HepG2 (cell line): ENCODE data around the gene LAPTM4A. TPM values are rescaled to one million over a fixed set of nuclear protein-coding genes. Genes with fewer than 3 reads are reported as not detected.

ENCODE experiments used
- ARHGAP35 ChIP-seq: sonication (generic); formaldehyde crosslinking; IDR thresholded peaks from 2 replicates; pipeline ENCODE4 v1.9.0; 2022; ENCODE audit warnings: mild to moderate bottlenecking, inconsistent platforms, moderate library complexity, missing genetic modification reagents, borderline replicate concordance
- ATAD3A ChIP-seq: sonication (generic); formaldehyde crosslinking; IDR thresholded peaks from 2 replicates; pipeline ENCODE4 v1.4.0; 2020; ENCODE audit warnings: missing genetic modification reagents
- ATF1 ChIP-seq: IDR thresholded peaks from 2 replicates; pipeline ENCODE4 v1.6.1; 2016; ENCODE audit warnings: mild to moderate bottlenecking, control low read depth
- ATF3 ChIP-seq: sonication (generic); formaldehyde crosslinking; IDR thresholded peaks from 2 replicates; pipeline ENCODE4 v1.4.0; 2020; ENCODE audit warnings: missing genetic modification reagents
- DMAP1 ChIP-seq: IDR thresholded peaks from 2 replicates; pipeline ENCODE4 v1.6.1; 2016
- FOXK1 ChIP-seq: sonication (generic); formaldehyde crosslinking; IDR thresholded peaks from 2 replicates; pipeline ENCODE4 v1.4.0; 2020; ENCODE audit warnings: low read depth, missing genetic modification reagents, borderline replicate concordance
- GABPA ChIP-seq, 2 experiments: IDR thresholded peaks; 2 replicates each; pipeline ENCODE4 v1.6.1; 2011 to 2016; ENCODE audit warnings: low read depth in 2 of 2, low read length in 1 of 2, missing biosample characterization in 1 of 2, missing genetic modification characterization in 1 of 2
- POLR2AphosphoS2 ChIP-seq: IDR thresholded peaks from 2 replicates; pipeline ENCODE4 v1.6.1; 2011; ENCODE audit warnings: low read depth, low read length, improper control_type of control experiment
- POLR2AphosphoS5 ChIP-seq: IDR thresholded peaks from 2 replicates; pipeline ENCODE4 v1.6.1; 2012; ENCODE audit warnings: low read depth, low read length
- PRDM15 ChIP-seq: sonication (generic); formaldehyde crosslinking; IDR thresholded peaks from 2 replicates; pipeline ENCODE4 v1.4.0; 2020; ENCODE audit warnings: missing genetic modification reagents
- SALL1 ChIP-seq: sonication (generic); formaldehyde crosslinking; IDR thresholded peaks from 2 replicates; pipeline ENCODE4 v1.8.0; 2022; ENCODE audit warnings: mild to moderate bottlenecking, missing genetic modification reagents
- SIN3B ChIP-seq: fragments of 150-350 bp; IDR thresholded peaks from 2 replicates; pipeline ENCODE4 v1.6.1; 2014; ENCODE audit warnings: low read length
- SOX5 ChIP-seq: IDR thresholded peaks from 2 replicates; pipeline ENCODE4 v1.6.1; 2016; ENCODE audit warnings: borderline replicate concordance
- XBP1 ChIP-seq: sonication (generic); formaldehyde crosslinking; IDR thresholded peaks from 2 replicates; pipeline ENCODE4 v1.5.0; 2020; ENCODE audit warnings: missing genetic modification reagents
- YEATS2 ChIP-seq: sonication (generic); formaldehyde crosslinking; IDR thresholded peaks from 2 replicates; pipeline ENCODE4 v1.4.0; 2020; ENCODE audit warnings: missing genetic modification reagents, borderline replicate concordance
- ZBTB14 ChIP-seq: sonication (generic); formaldehyde crosslinking; IDR thresholded peaks from 2 replicates; pipeline ENCODE4 v1.4.0; 2020; ENCODE audit warnings: missing genetic modification reagents
- ZBTB44 ChIP-seq: sonication (generic); formaldehyde crosslinking; IDR thresholded peaks from 2 replicates; pipeline ENCODE4 v1.4.0; 2020; ENCODE audit warnings: missing genetic modification reagents
- ZFP36L2 ChIP-seq: sonication (generic); formaldehyde crosslinking; IDR thresholded peaks from 2 replicates; pipeline ENCODE4 v1.4.0; 2020; ENCODE audit warnings: missing genetic modification reagents
- ZNF230 ChIP-seq: sonication (generic); formaldehyde crosslinking; IDR thresholded peaks from 2 replicates; pipeline ENCODE4 v1.4.0; 2020; ENCODE audit warnings: mild to moderate bottlenecking, missing genetic modification reagents
- ZNF274 ChIP-seq: sonication (generic); formaldehyde crosslinking; IDR thresholded peaks from 2 replicates; pipeline ENCODE4 v1.5.1; 2020; ENCODE audit warnings: mild to moderate bottlenecking, missing genetic modification reagents
- ZNF446 ChIP-seq: sonication (generic); formaldehyde crosslinking; IDR thresholded peaks from 2 replicates; pipeline ENCODE4 v1.5.0; 2020; ENCODE audit warnings: mild to moderate bottlenecking, missing genetic modification reagents
- ZNF605 ChIP-seq: sonication (generic); formaldehyde crosslinking; IDR thresholded peaks from 2 replicates; pipeline ENCODE4 v1.8.0; 2022; ENCODE audit warnings: mild to moderate bottlenecking, missing genetic modification reagents
- polyA plus RNA-seq, 8 experiments: library from polyadenylated mRNA; depleted of rRNA in 3 of 8; stranded (reverse) in 7 of 8; unstranded in 1 of 8; fragments of >200 nt; fragmentation: Illumina TruSeq in 4 of 8; extraction: Trizol in 4 of 8; gene quantifications; 2 replicates each; pipeline versions ENCODE4 v1.2.1 to v1.2.3, GENCODE V29; 2011 to 2016; ENCODE audit warnings: low read depth in 4 of 8, missing spikeins in 1 of 8, mixed read lengths in 1 of 8; ENCODE audit not compliant: insufficient read depth in 1 of 8
- total RNA-seq, 5 experiments: library from RNA; depleted of rRNA; stranded (reverse); fragments of >200 nt; fragmentation: Illumina TruSeq; extraction: Trizol; gene quantifications; 2 replicates each; pipeline ENCODE4 v1.2.3, GENCODE V29; 2016; ENCODE audit warnings: low read depth in 1 of 5
- TF ChIP-seq, protein P1 (sequence below): sonication (generic); formaldehyde crosslinking; IDR thresholded peaks from 2 replicates; pipeline ENCODE4 v1.4.0; 2020; ENCODE audit warnings: mild to moderate bottlenecking, missing genetic modification reagents

Gene LAPTM4A
- total and polyA plus RNA-seq, 2 of the 13 experiments (the other 11 are each of a cell fraction or from before 2014, with no cell fraction given): 116 to 558 TPM

GRCh38 chr2:20051532-20052228 is at the start of gene LAPTM4A (continued):
- peak; percentile 96 for TF ChIP-seq POLR2AphosphoS5
- no peak for TF ChIP-seq XBP1 (CRISPR knock-in tag)
- TF ChIP-seq YEATS2 (CRISPR knock-in tag): peak; percentile 90
- TF ChIP-seq POLR2AphosphoS2: peak; percentile 76
- TF ChIP-seq ZFP36L2: no peak
- peak; percentile 93 for TF ChIP-seq ATF1 (CRISPR knock-in tag)
- TF ChIP-seq ATF3 (CRISPR knock-in tag): peak; percentile 41; the same call in 1 of the 2 replicates
- no peak for TF ChIP-seq ATAD3A (CRISPR knock-in tag)
- TF ChIP-seq ZNF605 (CRISPR knock-in tag): peak; percentile 99
- no peak; the same call in 1 of the 2 replicates for TF ChIP-seq SIN3B
- no peak for TF ChIP-seq ZBTB44 (CRISPR knock-in tag)
- TF ChIP-seq FOXK1 (CRISPR knock-in tag): peak; percentile 64; the same call in 1 of the 2 replicates
- peak; percentile 93 for TF ChIP-seq ZNF274
- no peak for TF ChIP-seq PRDM15
- TF ChIP-seq ARHGAP35 (CRISPR knock-in tag): no peak; the same call in 1 of the 2 replicates
- peak; percentile 58; the same call in 1 of the 2 replicates for TF ChIP-seq SOX5 (CRISPR knock-in tag)
- no peak; the same call in 1 of the 2 replicates for TF ChIP-seq ZBTB14 (CRISPR knock-in tag)
- TF ChIP-seq, protein P1, sequence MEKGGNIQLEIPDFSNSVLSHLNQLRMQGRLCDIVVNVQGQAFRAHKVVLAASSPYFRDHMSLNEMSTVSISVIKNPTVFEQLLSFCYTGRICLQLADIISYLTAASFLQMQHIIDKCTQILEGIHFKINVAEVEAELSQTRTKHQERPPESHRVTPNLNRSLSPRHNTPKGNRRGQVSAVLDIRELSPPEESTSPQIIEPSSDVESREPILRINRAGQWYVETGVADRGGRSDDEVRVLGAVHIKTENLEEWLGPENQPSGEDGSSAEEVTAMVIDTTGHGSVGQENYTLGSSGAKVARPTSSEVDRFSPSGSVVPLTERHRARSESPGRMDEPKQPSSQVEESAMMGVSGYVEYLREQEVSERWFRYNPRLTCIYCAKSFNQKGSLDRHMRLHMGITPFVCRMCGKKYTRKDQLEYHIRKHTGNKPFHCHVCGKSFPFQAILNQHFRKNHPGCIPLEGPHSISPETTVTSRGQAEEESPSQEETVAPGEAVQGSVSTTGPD (CRISPR knock-in tag): no peak
- no peak for TF ChIP-seq GABPA (IDR thresholded peaks at IDR 0.05; ENCODE audit: low read depth, low read length)
- peak; percentile 73 for TF ChIP-seq GABPA (CRISPR knock-in tag; IDR thresholded peaks at IDR 0.05; ENCODE audit: low read depth)
- no peak for TF ChIP-seq ZNF446
- peak; percentile 96 for TF ChIP-seq SALL1
- peak; percentile 72; the same call in 1 of the 2 replicates for TF ChIP-seq ZNF230 (CRISPR knock-in tag)
- peak; percentile 100 for TF ChIP-seq DMAP1 (CRISPR knock-in tag)
